ENCODE measurements around the gene KLHL4.

The KLHL4 gene

DNA sequence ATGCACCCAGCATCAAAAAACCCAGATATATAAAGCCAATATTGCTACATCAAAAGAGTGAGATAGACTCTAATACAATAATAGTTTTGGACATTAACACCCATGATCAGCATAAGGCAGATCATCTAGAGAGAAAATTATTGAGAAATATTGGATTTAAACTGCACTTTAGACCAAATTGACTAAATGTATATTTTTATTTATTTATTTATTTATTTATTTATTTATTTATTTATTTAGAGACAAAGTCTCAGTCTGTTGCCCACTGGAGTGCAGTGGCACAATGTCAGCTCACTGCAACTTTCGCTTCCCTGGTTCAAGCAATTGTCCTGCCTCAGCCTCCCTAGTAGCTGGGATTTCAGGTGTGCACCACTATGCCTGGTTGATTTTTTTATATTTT is 193.0 kb downstream of the KLHL4 start:
- H3K9me3 ChIP-seq (ENCODE audit: insufficient read depth, low read depth, low read length): peaks cover 13% of the 10 kb centered on the region
- no peak overlapping the region for H3K27ac ChIP-seq (ENCODE audit: low read length)
- no peak overlapping the region for H3K9ac ChIP-seq (ENCODE audit: low read depth, low read length)
- H3K27me3 ChIP-seq (ENCODE audit: insufficient read depth, low read length): no peaks in the 10 kb centered on the region
- H3K4me1 ChIP-seq (ENCODE audit: insufficient read depth, low read length): no peaks in the 10 kb centered on the region
- H3K36me3 ChIP-seq (ENCODE audit: insufficient read depth, low read depth, low read length): no peaks in the 10 kb centered on the region
- no peak overlapping the region for H3K4me3 ChIP-seq (ENCODE audit: low read length)

Data from iPS-20b (cell line).